ENCODE measurements around the gene GRK3.

GRK3 gene

GRCh38 chr22:25742918-25743708 is 178.6 kb downstream of the GRK3 start:
- no peak for DNase-seq

GRCh38 chr22:25744694-25745093 is 180.2 kb downstream of the GRK3 start:
- DNase-seq = no peak

DNA sequence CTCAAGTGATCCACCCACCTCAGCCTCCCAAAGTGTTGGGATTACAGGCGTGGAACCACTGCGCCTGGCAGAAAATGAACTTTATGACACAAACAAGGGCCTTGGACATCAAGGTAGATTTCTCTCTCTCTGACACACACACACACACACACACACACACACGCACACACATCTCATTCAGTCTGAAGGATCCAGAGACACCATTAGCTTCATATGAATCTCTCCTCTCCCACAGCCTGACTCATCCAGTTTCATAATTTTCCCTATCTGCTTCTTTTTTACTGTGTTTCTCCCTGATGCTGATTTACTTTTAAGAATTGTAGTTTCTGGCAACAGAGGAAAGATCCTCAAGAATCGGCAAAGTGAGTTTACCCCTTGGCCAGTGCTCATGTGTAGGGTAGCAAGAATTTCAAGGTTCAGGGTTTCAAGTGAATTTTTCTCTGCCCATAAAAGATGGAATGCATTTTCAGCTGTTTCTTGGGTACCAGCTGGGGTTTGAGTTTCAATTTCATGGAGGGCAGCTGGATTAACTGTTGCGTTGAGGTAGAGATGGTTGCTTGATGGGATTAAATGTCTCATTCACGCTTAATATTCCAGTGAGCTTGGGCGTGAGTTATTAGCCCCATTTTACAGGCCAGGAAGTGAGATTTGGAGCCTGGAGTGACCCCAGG is 181.0 kb downstream of the GRK3 start:
- DNase-seq = no peak

GRCh38 chr22:25746012-25746373 is 181.5 kb downstream of the GRK3 start:
- no peak for DNase-seq

- DNase-seq = peak; percentile 79
These were observed 182.9 kb downstream of the GRK3 start for GRCh38 chr22:25747245-25747944.

- no peak for DNase-seq
These were observed 183.7 kb downstream of the GRK3 start for GRCh38 chr22:25748140-25748539.

DNA sequence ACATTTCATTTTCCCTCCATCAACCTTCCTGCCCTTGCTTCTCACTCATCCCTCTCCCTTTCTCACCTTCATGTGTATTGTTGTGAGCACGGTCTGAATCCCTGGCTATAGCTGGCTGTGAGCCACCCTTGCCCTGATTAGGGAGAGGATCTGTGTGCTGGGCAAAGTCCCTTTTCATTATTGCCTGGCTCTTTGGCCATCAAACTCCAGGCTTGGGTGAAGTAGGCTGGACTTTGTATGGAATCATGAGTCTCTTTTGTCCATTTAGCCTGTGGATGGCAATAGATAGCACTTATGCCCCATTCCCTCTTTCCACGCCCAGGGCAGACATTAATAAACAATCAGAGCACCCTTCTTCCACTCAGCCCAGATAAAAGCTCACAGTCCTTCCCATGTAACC is 184.2 kb downstream of the GRK3 start:
- no peak for DNase-seq

GRCh38 chr22:25749420-25750169 is 185.1 kb downstream of the GRK3 start:
- DNase-seq = no peak

GRCh38 chr22:25750569-25751173 is 186.2 kb downstream of the GRK3 start:
- DNase-seq = no peak

- DNase-seq = no peak
These were observed 186.7 kb downstream of the GRK3 start for GRCh38 chr22:25751174-25751581.

GRCh38 chr22:25752615-25753214 is 188.2 kb downstream of the GRK3 start:
- no peak for DNase-seq

DNA sequence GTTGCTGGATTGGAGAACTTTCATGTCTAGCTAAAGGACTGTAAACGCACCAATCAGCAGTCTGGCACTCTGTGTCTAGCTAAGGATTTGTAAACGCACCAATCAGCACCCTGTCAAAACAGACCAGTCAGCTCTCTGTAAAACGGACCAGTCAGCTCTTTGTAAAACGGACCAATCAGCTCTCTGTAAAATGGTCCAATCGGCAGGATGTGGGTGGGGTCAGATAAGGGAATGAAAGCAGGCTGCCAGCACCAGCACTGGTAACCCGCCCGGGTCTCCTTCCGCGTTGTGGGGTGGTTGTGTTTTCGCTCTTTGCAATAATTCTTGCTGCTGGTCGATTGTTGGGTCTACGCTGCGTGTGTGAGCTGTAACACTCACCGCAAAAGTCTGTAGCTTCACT is 188.8 kb downstream of the GRK3 start:
- no peak for DNase-seq

GRCh38 chr22:25754527-25755202 is 190.2 kb downstream of the GRK3 start:
- no peak for DNase-seq

- DNase-seq = no peak
These were observed 193.2 kb downstream of the GRK3 start for GRCh38 chr22:25757686-25758085.

DNA sequence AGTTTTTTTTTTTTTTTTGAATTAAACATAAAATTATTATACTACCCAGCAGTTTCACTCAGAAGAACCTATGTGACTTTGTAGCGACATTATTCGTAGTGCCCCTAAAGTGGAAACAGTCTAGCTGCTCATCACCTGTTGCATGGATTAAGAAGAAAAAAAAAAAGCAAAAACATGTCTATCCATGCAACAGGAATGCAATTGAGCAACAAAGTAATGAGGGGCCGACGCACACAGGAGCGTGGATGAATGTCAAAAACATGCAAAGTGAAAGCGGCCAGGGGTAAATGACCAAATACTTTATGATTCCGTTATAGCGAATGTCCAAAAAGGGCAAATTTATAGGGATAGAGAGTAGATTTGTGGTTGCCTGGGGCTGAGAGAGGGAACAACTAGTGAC is 193.8 kb downstream of the GRK3 start:
- no peak for DNase-seq

- DNase-seq = peak; percentile 76
These were observed 195.4 kb downstream of the GRK3 start for GRCh38 chr22:25759825-25760231.

DNA sequence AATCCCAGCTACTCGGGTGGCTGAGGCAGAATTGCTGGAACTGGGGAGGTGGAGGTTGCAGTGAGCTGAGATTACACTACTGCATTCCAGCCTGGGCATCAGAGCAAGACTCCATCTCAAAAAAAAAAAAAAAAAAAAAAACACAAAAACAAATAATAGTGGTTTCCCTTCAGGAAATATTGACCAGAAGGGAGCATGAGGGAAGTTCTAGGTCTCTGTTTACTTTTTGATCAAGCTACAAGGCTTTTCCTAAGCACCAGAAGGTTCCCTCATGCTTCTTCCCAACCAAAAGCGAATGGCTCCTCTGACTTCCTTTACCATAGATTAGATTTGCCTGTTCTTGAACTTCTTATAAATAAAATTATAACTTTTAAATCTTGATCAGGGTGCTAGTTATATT is 195.8 kb downstream of the GRK3 start:
- DNase-seq = no peak

DNA sequence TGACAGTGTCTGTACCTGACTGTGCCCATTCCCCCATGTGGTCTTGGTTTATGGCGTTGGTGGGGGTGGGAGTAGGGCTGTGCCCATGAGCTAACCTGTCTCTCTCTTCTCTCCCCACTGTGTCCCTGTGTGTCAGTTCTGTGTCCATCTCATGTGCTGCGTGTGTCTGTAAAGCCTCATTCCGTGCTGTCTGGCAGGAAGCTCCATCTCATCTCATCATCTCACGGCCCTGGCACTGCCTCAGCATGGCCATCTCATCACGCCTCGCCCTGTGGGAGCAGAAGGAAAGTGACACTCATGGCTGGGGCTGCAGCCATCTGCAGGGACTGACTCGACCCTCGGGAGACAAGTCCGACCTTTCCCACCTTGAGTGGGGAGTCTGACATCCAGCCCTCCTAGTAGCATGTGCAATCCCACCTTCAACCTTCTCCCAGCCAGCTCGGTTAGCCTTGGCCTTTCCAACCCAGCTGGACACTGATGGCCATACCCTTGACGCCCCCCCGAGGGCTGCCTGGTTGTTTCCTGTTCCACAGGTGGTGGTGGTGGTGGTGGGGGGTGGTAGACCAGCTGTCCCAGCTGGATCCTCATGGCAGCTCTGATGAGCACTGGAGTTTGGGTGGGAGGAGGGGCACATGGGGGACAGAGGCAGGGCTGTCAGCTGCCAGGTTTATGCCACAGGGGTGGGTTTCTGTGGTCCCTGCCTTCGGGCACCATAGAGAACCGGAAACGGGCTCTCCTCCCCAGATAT is 196.5 kb downstream of the GRK3 start:
- DNase-seq = no peak

GRCh38 chr22:25762147-25762546 is 197.7 kb downstream of the GRK3 start:
- no peak for DNase-seq

DNA sequence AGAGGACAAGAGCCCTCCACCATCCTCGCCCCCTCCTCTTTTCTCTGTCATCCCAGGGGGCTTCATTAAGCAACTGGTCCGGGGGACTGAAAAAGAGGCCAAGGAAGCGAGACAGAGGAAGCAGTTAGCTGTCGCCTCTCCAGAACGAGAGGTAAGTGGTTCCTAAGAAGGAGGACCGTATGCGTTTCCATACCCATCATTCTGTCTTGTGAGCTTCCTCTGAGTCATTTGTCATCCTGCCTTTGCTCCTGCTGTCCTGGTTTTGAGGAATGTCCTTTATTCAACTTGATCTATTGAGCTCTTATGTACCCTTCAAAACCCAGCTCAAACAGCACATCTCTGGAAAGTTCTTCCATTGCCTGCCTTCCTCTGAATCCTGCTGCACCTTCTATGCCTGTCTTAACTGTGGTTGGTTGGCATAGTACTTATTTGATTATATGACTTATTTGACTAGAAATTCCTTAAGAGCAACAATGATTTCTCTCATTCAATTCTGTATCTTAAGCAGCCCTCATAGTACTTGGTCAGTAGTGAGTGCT is 198.8 kb downstream of the GRK3 start:
- DNase-seq = no peak
